PC-9 (cell line): ENCODE results near the gene ADARB2. TPM values are rescaled to one million over a fixed set of nuclear protein-coding genes. Genes with fewer than 3 reads are reported as not detected.

ENCODE experiments used
- BruUV-seq: library from RNA; stranded (reverse); fragments of 400-500 nt; replicated peaks from 2 replicates; lab custom pipeline; 2021; lab: Mats Ljungman, UMichigan
- CTCF ChIA-PET: fragments of 300-600 bp; sonication (Branson Sonifier 250); formaldehyde crosslinking; loops from one replicate; lab custom pipeline; 2022; ENCODE audit warnings: antibody characterized with exemption; lab: Charles Lee
- POLR2A ChIA-PET: fragments of 300-600 bp; sonication (Branson Sonifier 250); formaldehyde crosslinking; loops from one replicate; lab custom pipeline; 2022; ENCODE audit warnings: antibody characterized with exemption; ENCODE audit not compliant: unreplicated experiment; lab: Charles Lee
- DNase-seq, 2 experiments: peaks; one replicate each; pipeline versions ENCODE4 v3.0.0 to v3.0.0-alpha.2; 2015 to 2022; ENCODE audit warnings: mixed read lengths in 1 of 2
- H2AFZ ChIP-seq: fragments of 200-600 bp; sonication (generic); 2 replicates; pipeline ENCODE4 v1.8.1; 2017; ENCODE audit warnings: antibody characterized with exemption
- H3F3A ChIP-seq: fragments of 200-600 bp; sonication (generic); 2 replicates; pipeline ENCODE4 v1.8.1; 2017; ENCODE audit warnings: antibody characterized with exemption, mild to moderate bottlenecking, low read depth; ENCODE audit not compliant: insufficient read depth
- H3K27ac ChIP-seq: fragments of 200-600 bp; sonication (generic); 2 replicates; pipeline ENCODE4 v1.6.1; 2016; ENCODE audit warnings: mixed run types
- H3K27me3 ChIP-seq: fragments of 200-600 bp; sonication (generic); 2 replicates; pipeline ENCODE4 v1.6.1; 2016; ENCODE audit warnings: low read depth, mixed run types; ENCODE audit not compliant: insufficient read depth
- H3K36me3 ChIP-seq: fragments of 200-600 bp; sonication (generic); 2 replicates; pipeline ENCODE4 v1.6.1; 2016; ENCODE audit warnings: low read depth, mixed run types
- H3K4me1 ChIP-seq: fragments of 200-600 bp; sonication (generic); replicated peaks from 2 replicates; pipeline ENCODE4 v1.6.1; 2016; ENCODE audit warnings: mixed run types; ENCODE audit not compliant: insufficient read depth
- H3K4me2 ChIP-seq: fragments of 200-600 bp; sonication (generic); 2 replicates; pipeline ENCODE4 v1.6.1; 2017; ENCODE audit warnings: mixed run types
- H3K4me3 ChIP-seq: fragments of 200-600 bp; sonication (generic); 2 replicates; pipeline ENCODE4 v1.6.1; 2016; ENCODE audit warnings: mixed run types
- H3K79me2 ChIP-seq: fragments of 200-600 bp; sonication (generic); 2 replicates; pipeline ENCODE4 v1.6.1; 2017; ENCODE audit warnings: low read depth, mixed run types
- H3K9me2 ChIP-seq: fragments of 200-600 bp; sonication (generic); 2 replicates; pipeline ENCODE4 v1.8.1; 2017; ENCODE audit warnings: mild to moderate bottlenecking; ENCODE audit not compliant: insufficient read depth
- H3K9me3 ChIP-seq: fragments of 200-600 bp; sonication (generic); 2 replicates; pipeline ENCODE4 v1.8.1; 2016; ENCODE audit warnings: low read depth; ENCODE audit not compliant: insufficient read depth
- H4K20me1 ChIP-seq: fragments of 200-600 bp; sonication (generic); 2 replicates; pipeline ENCODE4 v1.8.1; 2017; ENCODE audit not compliant: insufficient read depth
- EZH2 ChIP-seq: fragments of 200-600 bp; sonication (generic); IDR thresholded peaks from 2 replicates; pipeline ENCODE4 v1.8.0; 2017; ENCODE audit warnings: antibody characterized with exemption, low read depth
- intact Hi-C: fragments of 100-400 bp; cut with micrococcal nuclease; formaldehyde crosslinking; loops from one replicate; pipeline ENCODE4 v1.10.0; 2022; ENCODE audit not compliant: unreplicated experiment
- total RNA-seq: library from RNA; stranded (reverse); gene quantifications from 2 replicates; pipeline ENCODE4 v1.2.3, GENCODE V29; 2021
- TF ChIP-seq, protein P1 (sequence below): fragments of 200-600 bp; sonication (generic); conservative IDR thresholded peaks from 2 replicates; pipeline ENCODE4 v1.6.1; 2017; ENCODE audit warnings: mixed run types, antibody characterized with exemption, mild to moderate bottlenecking, moderate library complexity

ADARB2 gene
- total RNA-seq, 1 experiment from 2014 or later = not detected

DNA sequence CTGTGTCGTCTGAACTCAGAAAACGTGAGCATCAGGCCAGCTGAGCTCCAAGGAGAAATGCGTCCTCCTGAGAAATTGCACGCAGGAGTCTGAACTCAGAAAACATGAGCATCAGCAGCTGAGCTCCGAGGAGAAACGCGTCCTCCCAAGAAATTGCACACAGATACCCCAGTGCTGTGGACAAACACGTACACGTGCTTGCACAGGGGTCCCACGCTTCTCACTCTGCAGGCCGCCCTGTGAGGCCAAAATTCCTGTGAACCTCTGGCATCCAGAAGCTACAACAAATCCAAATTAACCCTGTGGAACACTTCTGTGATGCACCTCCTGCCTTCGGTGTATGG, 547.3 kb downstream of the ADARB2 start:
- ChIA-PET POLR2A (no interaction called here), CTCF (no interaction called here)
- no TSS peak for BruUV-seq
- Histone ChIP-seq H3K36me3 (no peaks in the 10 kb centered on the region), H3K27ac (no peak overlapping the region), H3K4me2 (no peak overlapping the region), H3K27me3 (peaks cover 89% of the 10 kb centered on the region), H2AFZ (no peak overlapping the region), H3K4me3 (no peak overlapping the region), H3K79me2 (no peaks in the 10 kb centered on the region), H3K9me3 (no peaks in the 10 kb centered on the region), H3F3A (no peaks in the 10 kb centered on the region), H4K20me1 (no peaks in the 10 kb centered on the region), H3K4me1 (no peaks in the 10 kb centered on the region), H3K9me2 (no peaks in the 10 kb centered on the region)
- DNase-seq = no peak
- TF ChIP-seq, protein P1, sequence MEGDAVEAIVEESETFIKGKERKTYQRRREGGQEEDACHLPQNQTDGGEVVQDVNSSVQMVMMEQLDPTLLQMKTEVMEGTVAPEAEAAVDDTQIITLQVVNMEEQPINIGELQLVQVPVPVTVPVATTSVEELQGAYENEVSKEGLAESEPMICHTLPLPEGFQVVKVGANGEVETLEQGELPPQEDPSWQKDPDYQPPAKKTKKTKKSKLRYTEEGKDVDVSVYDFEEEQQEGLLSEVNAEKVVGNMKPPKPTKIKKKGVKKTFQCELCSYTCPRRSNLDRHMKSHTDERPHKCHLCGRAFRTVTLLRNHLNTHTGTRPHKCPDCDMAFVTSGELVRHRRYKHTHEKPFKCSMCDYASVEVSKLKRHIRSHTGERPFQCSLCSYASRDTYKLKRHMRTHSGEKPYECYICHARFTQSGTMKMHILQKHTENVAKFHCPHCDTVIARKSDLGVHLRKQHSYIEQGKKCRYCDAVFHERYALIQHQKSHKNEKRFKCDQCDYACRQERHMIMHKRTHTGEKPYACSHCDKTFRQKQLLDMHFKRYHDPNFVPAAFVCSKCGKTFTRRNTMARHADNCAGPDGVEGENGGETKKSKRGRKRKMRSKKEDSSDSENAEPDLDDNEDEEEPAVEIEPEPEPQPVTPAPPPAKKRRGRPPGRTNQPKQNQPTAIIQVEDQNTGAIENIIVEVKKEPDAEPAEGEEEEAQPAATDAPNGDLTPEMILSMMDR = no peak
- TF ChIP-seq EZH2 = no peak
- intact Hi-C loops = no loop called here

DNA sequence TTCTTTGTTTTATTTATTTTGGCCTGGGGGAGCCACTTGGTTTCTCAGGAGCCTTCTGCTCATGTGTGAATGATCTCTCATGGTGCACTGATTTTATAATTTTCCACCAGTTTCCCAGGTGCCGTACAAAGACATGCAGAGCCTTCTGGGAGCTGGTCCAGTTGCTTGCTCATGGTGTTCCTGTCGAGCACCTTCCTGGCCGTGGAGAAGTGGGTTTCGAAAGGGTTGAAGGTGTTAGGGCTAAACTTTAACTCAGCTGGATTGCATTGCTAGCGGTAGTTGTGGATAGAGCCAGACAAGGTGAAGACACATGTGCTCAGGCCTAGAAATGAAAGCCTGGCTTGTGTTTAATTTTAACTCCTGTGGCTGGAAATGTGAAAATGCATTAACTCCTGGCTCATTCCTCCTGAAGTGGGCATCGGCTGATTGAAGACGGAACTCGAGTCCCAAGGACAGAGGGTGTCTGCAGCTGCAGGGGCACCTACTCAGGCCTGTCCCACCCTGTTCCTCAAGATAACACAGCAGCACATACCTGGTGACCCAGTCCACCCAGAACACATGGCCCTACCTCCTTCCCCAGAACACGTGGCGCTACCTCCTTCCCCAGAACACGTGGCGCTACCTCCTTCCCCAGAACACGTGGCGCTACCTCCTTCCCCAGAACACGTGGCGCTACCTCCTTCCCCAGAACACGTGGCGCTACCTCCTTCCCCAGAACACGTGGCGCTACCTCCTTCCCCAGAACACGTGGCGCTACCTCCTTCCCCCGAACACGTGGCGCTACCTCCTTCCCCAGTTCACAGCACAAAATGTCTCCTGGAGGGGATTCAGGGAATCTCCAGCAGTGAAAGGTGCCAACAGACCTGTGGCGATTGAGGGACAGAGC, 547.9 kb downstream of the ADARB2 start:
- Histone ChIP-seq H3K36me3 (no peaks in the 10 kb centered on the region), H3K27ac (no peak overlapping the region), H3F3A (no peaks in the 10 kb centered on the region), H3K4me3 (no peak overlapping the region), H3K4me2 (no peak overlapping the region), H3K9me2 (no peaks in the 10 kb centered on the region), H3K27me3 (peaks cover 90% of the 10 kb centered on the region), H3K4me1 (no peaks in the 10 kb centered on the region), H4K20me1 (no peaks in the 10 kb centered on the region), H3K79me2 (no peaks in the 10 kb centered on the region), H2AFZ (no peak overlapping the region), H3K9me3 (no peaks in the 10 kb centered on the region)
- no TSS peak for BruUV-seq
- no peak for DNase-seq
- TF ChIP-seq, protein P1 = no peak
- TF ChIP-seq EZH2 = no peak
- intact Hi-C loops = no loop called here
- ChIA-PET POLR2A (no interaction called here), CTCF (no interaction called here)

DNA sequence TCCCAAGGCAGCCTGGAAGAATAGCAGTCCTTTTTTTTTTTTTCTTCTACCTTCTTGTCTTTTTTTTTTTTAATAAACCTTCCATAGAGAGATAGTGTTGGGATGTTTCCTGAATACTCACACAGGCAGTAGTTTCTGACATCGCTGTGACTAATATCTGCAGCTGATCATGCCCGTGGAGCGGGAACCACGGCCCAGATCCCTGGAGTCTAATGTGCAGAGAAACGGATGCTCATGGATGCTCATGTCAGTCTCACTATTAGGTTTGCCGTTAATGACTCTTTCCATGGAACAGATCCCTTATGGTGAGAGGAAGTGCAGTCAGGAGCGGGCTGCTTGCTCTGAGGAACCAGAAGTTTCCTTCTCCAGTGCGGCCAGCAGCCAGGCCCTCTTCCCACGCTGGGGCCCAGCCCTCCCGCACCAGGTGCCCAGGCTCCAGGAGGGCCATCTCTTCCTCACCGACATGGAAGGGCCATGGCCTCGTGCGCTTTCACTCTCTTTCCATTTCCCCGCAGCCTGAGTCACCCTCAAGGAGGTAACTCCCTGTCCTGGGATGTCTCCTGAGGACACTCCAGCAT, 548.7 kb downstream of the ADARB2 start:
- no peaks in the 10 kb centered on the region for H3K9me3 ChIP-seq
- no peaks in the 10 kb centered on the region for H3K79me2 ChIP-seq
- H3K27me3 ChIP-seq = peaks cover 90% of the 10 kb centered on the region
- H3F3A ChIP-seq = no peaks in the 10 kb centered on the region
- intact Hi-C loops = no loop called here
- no peaks in the 10 kb centered on the region for H3K36me3 ChIP-seq
- no peaks in the 10 kb centered on the region for H3K9me2 ChIP-seq
- BruUV-seq = no TSS peak
- ChIA-PET POLR2A (no interaction called here), CTCF (no interaction called here)
- no peaks in the 10 kb centered on the region for H3K4me1 ChIP-seq
- no peak for TF ChIP-seq EZH2
- TF ChIP-seq, protein P1 = no peak
- H3K4me2 ChIP-seq = no peak overlapping the region
- DNase-seq = no peak
- no peak overlapping the region for H2AFZ ChIP-seq
- no peak overlapping the region for H3K27ac ChIP-seq
- no peak overlapping the region for H3K4me3 ChIP-seq
- H4K20me1 ChIP-seq = no peaks in the 10 kb centered on the region
